HG02852 (cell line): ENCODE measurements around the gene PTPRN2.

Experiments
- ATAC-seq: cut with Tn5 transposase; IDR thresholded peaks from one replicate; pipeline ENCODE4 v1.9.1; 2021; ENCODE audit warnings: mild to moderate bottlenecking, moderate library complexity; ENCODE audit not compliant: unreplicated experiment

Gene PTPRN2

GRCh38 chr7:157978766-157979165 lies 608.9 kb downstream of the PTPRN2 start:
- no peak for ATAC-seq

DNA sequence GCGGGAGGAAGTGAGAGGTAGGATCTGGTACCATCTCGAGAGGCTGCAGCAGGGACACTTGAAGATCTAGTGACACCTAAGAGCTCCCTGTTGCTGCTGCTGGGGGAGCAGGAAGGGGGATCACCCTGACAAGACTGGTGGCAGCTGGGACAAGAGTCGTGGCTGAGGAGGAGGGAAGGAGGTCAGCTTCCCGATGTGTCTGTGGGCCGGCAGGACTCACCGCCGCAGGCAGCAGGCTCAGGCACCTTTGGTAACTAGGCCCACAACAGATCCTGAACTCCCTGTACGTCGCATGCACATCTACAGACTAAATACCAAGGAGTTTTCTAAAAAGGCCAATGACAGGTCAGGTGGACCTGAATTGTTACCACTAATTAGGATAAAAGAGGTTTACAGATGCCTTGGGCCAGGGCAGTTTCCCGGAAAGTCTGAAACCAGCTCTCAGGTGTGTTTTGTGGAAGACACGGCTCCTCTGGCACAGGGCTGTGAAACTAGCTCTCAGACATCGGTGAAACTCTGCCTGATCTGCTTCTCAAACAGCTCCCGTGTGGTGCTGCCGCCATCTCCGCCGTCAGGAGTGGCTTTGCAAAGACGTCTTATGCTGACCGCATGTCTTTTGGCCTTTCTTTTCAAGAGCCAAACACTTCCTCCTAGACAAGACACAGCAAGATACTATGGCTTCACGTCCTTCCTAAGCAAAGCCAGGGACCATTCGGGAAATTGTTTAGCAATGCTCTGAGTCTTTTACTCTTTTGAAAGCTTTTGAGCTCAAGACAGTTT lies 609.7 kb downstream of the PTPRN2 start:
- no peak for ATAC-seq

DNA sequence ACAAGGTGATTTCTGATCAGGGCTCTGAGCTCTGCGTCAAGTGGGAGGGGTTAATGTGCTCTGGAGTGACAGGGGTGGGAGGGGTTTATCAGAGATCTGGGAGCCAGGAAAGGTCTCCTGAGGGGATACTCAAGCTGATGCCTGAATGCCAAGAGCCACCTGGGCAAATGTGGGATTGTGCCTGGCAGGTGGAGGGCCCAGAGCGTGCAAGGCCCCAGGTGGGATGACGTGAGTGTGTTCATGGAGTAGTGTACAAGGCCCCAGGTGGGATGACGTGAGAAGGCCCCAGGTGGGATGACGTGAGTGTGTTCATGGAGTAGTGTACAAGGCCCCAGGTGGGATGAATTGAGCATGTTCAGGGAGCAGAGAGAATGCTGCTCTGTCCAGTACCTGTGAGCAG lies 610.3 kb downstream of the PTPRN2 start:
- ATAC-seq, result no peak

GRCh38 chr7:157976406-157976805 lies 611.2 kb downstream of the PTPRN2 start:
- ATAC-seq, result no peak

DNA sequence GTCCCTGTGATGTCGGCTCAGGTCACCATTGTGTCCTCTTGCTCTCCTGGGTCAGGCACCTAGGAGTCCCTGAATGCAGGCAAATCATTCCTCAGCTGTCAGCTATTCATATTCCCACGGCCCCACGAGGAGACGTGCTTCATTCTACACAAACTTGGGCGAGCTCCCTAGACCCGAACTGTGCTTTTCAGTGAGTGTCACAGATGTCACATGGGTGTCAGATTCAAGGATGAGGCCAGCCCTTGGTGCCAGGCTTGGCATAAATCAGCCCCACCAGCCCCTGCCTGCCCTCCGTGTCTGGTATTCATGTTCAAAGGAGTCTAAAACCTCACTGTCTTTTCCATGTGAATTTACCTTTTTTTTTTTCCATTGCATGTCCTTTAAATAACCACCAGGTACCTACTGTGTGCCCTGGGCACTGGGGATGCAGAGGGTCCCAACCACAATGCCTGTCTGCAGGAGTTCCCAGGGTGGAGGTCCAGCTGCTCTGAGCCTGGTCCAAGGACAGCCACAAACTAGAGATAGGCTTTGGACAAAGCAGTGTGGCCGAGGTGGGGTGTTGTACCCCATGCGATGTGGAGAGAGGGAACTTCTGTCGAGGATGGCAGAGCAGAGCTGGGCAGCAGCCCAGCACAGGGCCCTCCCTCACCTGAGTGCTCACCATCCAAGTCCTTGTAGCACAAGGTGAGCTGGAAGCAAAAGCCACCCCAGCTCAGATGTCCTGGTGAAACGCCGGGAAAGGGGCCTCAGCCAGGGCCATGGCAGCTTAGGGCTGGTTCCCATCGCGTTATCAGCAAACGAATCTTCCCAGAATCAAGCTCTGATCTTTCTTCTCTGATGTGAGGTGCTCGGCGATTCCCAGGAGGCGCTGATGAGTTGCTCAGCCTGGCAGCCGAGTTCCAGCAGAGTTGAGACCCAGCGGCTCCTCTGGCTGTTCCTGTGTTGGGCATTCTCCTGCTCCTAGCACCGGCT lies 611.9 kb downstream of the PTPRN2 start:
- no peak for ATAC-seq

GRCh38 chr7:157974678-157975230 lies 612.9 kb downstream of the PTPRN2 start:
- ATAC-seq, result no peak

DNA sequence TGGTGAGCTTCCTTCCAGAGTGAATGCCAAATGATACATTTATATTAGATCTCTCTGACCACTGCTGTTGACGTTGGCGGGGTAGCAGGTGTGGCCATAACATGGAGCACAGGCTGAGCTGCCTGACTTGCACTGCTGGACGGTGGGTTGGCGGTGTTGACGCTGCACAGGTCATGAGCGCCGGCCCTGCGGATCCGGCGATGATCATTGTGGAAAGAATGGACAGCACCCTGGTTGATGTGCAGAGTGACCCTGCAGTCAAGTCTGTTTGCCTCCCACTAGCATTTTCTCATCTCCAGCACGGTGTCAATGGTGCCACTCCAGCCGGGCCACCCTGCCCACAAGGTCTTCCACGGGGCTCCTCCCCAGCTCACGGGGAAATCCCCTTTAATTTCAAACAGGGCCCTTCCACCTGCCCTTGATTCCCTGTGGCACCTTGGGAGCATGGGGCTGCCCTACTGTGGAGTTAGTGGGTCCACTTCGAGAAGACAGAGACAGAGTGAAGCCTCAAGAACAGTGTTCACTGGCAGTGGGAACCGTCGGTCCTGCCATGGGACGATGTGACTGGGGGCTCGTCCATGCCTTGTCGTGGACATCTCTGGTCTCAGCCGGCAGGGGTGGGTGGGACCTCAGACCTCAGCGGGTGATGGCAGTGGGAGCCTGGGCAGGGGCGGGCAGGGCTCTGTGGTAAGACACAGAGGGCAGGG lies 613.5 kb downstream of the PTPRN2 start:
- ATAC-seq, result no peak

DNA sequence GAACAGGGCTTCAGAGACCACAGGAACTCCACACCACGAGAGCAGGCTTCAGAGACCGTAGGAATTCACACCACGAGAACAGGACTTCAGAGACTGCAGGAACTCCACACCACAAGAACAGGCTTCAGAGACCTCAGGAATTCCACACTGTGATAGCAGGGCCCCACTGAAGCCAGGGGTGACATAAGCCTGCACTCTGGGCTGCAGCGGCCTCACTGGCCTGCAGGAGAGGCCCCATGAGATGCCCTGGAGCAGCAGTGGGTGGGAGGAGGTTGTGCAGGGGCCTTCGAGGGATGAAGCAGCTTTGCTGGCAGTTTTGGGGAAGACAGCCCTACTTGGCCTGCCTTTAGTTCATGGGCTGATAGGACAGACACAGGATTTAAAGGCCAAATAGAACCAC lies 614.7 kb downstream of the PTPRN2 start:
- ATAC-seq, result no peak

GRCh38 chr7:157971501-157971900 lies 616.1 kb downstream of the PTPRN2 start:
- ATAC-seq, result no peak

GRCh38 chr7:157970744-157971143 lies 616.9 kb downstream of the PTPRN2 start:
- no peak for ATAC-seq

GRCh38 chr7:157969995-157970394 lies 617.6 kb downstream of the PTPRN2 start:
- no peak for ATAC-seq

DNA sequence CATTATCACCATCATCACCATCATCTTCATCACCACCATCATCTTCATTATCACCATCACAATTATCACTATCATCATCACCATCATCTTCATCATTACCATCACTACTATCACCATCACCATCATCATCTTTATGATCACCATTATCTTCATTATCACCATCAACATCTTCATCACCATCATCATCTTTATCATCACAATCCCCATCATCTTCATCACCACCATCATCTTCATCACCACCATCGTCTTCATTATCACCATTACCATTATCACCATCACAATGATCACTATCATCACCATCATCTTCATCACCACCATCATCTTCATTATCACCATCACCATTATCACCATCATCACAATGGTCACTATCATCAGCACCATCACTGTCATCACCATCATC lies 621.1 kb downstream of the PTPRN2 start:
- ATAC-seq, result no peak

DNA sequence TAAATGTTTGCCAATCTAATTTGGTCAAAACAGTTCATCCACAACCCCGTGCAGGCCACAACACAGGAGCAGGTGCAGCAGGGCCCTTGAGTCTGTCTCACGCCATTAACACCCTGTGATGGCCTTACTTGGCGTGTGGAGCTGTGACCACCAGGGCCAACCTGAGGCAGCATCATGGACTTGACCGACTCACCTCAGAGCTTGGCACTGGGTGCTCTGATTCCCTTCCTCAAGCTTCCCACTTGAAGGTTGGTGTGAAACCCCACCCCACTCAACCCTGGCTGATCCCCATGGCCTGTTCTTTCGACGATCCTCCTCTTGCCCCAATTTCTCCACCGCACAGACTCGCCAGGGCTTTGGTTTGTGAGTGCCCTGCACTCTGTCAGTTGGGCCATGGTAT lies 623.1 kb downstream of the PTPRN2 start:
- ATAC-seq, result no peak

DNA sequence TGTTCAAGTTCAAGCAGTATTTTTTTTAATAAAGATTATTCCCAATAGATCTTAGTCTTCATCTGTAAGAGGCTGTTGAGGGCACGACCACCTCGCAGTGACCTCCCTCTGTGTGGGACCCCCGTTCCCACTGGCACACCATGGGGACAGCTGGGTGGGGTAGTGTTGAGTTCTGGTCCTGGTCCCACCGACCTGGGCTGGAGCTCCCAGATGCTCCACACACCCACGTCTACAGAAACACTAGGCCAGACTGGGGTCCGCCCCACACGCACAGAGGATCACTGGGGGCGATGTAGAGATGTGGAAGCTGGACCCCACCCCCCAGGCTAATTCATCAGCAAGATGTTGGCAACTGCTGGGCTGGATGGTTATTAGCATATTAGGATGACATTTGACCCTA lies 623.6 kb downstream of the PTPRN2 start:
- ATAC-seq, result no peak

DNA sequence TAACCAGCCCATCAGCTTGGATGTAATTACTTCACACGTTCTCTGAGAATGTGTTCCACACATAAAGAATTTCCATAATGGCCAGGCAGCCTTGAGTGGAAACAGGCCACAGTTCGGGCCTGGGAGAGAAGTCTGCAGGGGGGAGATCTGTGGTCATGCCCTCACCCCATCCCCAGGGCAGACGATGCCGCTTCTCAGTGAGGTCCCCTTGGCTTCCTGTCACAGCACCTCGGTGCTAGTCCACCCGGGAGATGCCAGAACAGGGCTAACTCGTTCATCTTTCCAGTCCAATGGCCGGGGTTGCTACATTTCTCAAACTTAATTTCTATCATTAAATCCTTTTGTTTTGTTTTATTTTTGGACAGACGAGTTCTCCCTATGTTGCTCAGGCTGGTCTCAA lies 624.1 kb downstream of the PTPRN2 start:
- ATAC-seq, result no peak

DNA sequence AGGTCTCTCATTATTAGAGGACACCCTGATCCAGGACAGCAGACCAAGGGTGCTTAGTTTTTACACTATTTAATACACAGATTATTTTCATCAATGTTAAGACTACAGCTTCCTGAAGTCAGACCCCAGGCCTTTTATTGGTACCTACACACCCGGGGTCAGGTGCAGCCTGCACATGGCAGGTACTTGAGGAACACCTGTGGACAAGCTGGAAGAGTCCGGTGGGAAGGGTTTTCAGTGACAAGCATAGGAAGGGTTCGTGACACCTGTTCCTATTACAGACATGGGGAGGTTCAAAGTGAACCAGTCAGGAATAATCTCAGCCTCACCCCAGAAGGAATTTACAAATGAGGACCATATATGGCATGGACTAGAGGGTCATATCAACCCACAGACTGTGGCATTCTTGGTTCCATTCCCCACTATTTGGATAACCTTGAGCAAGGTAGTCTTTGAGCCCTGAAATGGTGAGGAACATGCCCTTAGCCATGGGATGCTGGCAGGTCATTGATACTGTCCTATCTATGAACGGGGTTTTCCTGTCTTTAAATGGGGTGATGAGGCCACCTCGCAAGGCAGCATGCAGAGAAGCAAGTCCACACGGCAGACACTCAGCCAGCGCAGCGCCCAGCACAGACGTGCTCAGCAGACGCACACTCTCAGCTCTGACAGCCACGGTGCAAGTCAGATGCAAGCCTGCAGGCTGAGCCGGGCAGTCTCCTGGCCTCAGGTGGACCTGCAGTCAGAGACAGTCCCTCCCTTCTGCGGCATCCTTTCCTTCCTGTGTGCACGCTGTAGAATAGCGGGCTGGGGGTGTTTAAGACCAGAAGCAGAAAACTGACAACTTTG lies 624.9 kb downstream of the PTPRN2 start:
- ATAC-seq, result no peak

- no peak for ATAC-seq
These were observed 625.7 kb downstream of the PTPRN2 start for GRCh38 chr7:157961731-157962457.

GRCh38 chr7:157955348-157955999 lies 632.1 kb downstream of the PTPRN2 start:
- ATAC-seq, result no peak

DNA sequence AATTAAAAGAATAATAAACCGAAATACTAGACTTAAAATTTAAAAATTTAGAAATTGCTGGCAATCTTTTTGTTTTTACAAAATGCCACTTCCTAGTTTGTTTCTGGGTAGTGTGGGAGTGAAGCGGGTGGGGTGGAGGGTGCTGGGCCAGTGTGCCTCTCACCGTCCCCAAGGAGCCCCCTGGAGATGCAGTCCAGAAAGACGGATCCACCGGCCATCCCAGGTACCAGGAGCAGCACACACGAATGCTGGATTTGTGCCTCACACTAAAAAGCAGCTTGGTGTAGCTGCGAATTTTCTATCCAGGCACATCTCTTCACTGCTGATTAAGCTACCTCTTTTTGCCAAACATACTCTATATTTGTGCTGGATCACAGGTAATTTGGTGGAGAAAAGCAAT lies 632.7 kb downstream of the PTPRN2 start:
- ATAC-seq, result no peak
